ENCODE results near the gene TRABD2B.

The TRABD2B gene

DNA sequence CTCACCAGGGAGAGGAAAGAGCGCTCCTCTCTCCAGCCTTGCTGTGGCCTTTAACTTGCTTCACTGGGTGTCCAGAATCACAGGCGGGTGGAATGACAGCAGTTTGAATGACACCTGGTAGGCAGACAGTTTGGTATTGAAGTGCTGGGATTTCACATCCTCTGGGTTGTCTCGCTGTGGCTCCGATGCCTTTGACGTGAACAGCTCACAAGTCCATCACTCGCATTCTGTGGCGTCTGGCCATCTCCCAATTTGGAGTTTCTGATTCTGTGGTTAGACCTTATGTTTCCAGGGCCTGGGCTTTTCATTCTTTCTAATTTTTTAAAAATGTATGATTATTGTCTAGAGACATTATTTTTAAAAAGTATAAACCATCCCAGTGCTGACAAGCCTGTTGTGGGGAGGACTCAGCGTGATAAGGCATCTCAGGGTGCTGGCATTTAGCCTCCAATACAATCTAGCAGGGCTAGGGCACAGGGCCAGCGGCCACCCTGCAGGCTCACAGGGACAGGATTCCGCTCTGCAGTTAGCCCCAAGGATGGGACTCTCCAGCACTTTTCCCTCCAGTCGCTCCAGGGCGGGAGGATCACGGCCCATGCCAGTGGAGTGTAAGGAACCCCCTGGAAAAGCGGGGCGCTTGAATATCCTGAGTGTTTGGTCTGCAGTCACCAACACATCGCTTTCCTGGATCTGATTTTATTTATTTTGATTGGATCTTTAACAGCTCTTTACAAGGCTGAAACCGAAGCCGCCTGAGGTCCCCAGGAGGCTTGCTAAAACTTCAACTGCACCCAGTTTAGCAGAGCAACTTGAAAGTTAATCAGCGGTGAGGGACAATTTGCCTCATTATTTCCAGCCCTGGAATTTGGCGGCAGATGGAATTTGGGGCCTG is 178.3 kb downstream of the TRABD2B start:
- no peak for DNase-seq

DNA sequence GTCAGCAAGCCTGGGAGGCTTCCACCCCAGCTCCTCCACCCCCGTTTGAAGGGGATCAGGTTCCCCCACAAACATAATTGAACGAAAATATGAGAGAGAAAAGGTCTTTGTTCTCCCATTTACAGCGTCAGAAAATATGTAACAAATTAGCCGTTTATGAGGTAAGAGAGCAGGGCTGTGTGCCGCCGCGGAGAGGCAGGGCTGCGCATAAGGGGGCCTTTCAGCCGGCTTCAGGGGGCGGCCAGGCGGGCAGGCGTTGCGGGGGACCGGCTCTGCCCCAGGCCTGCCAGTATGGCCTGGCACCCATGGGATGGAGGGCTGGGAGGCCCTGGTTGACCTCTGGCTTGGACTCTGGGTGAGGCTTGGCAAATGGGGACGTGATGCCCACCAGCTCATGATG is 179.3 kb downstream of the TRABD2B start:
- no peak for DNase-seq

DNA sequence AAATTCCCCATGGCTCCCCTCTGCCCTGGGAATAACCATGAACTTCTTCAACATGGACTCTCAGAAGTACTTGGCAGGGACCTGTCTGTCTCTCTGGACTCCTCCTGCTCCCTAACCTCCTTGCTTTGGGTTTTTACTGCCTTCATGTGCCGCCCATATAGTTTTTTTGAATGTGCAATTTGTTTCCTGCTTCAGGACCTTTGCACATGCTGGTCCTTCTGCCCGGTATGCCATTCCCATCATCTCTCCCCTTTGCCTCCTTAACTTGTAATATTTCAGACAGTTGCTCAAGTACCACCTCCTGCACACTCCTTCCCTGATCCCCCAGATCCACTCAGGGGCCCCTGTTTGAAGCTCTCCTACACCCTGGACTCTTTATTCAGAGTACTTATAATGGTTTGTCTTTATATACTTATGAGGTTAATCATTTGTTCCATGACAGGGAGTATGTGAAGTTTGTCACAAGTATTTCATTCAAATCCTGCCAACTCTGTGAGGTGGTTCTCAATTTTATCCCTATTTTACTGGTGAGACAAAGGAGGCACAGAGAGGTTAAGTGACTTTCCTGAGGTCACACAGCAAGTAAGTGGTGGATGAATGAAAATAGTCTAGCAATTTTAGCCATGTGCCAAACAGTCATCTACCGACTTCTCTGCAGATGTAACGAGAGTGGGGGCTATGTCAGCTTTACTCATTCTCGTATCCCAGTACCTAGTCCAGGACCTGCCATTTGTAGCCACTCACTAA is 180.7 kb downstream of the TRABD2B start:
- DNase-seq, result no peak

DNA sequence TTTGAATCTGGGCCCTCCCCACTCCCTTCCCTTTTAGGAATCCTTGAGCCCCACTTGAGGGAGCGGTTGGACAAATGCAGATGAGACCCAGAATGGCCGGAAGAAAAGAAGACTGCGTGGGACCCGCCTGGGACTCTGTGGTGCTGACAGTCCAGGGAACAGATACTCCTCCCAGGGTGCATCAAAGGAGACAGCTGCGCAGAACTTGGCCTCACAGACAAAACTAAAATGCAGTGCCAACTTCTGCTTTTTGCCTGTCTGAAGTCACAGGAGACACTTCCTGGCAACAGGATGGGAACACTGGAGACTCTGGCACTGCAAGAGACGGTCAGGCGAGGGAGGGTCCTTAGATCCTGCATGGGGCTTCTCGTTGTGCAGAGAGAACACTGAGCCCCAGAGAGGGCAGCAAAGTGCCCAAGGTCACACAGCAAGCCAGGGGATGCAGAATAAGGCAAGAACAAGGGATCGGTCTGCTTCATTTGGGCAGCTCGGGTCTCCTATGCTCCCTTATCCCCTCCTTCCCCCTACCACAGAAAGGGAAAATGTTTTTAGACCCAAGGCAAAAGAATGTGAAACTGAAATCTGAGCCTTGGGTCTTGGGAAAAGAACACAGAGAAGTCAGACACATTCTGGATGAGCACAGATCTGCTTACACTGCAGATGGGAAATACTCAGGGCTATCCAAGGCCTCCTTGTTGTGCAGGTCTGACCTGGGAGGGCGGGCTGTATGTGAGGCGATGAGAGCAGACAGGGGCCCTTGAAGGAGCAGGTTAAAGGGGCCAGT is 182.4 kb downstream of the TRABD2B start:
- DNase-seq, result no peak

DNA sequence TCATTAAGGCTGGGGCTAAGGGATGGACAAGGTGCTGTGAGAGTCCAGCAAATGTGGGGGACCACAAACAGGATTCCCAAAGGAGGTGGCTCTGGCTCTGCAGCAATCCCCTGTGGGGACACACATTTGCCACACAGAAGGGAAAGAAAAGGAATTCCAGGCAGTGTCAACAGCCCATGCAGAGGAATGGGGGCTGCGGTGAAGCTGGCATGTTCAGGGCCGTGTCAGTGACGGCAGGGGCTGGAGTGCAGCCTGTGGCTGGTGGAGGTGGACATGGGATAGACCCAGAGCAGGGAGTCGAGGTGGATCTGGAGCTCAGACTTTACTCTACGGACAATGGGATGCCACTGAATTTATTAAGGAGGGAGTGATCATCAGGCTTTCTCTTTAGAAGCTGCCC is 183.2 kb downstream of the TRABD2B start:
- no peak for DNase-seq

DNA sequence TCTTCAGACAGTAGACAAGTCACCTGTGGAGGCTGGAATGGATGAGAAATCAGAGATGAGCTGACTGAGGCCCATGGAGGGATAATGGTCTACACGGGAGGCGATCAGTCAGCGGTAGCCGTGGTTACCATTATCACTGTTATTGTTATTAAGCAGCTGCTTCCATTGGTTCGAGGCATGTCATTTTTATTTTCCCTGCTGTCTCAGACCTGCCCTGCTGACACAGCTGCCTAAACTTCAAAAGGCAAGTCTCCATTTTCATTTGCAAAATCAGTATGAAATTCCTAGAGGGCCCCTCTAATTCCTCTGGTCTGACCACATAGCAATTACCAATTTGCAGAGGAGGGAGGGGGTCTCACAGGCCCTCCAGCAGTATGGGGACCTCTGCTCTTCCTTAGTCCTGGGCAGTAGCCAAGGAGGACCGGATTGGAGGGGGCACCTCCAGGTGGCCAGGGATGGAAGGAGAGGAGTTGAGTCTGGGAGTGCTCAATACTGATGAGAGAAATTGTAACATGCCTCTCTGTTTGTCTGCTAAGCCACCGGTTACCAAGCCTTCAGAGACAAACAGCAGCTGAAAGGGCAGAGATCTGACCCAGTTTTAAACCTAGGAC is 184.2 kb downstream of the TRABD2B start:
- no peak for DNase-seq

DNA sequence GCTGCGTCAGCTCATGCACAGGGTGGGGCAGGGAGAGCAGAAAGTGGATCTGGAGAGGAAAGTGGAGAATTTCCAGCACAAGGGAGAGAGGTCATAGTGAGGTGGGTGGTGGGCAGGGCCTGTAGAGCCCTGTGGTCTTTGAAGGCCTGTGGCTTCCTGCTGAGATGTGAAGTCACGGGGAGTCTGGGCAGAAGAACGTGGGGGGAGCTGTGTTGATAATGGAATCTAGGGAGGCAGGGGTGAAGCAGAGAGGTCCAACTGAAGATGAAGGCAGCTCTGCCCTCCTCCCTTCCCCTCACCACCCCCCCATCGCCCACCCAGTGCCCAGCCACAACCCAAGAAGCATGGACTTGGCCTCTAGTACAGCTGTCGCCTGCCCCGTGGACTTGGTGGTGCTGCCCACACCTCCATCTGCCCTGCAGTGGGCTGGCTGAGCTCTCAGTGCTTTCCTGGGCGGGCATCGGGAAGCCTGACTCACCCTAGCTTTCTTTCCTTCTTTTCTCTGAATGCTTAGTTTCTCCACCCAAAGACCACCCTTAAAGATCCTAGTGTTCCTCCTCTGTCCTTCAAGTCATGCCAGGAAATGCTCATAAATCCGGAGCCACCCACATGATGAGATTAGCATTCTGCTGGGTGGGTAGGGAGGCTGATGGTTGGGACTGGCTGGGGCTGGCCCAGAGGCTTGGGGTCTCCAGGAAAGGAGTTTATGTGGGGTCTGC is 186.1 kb downstream of the TRABD2B start:
- DNase-seq, result no peak

DNA sequence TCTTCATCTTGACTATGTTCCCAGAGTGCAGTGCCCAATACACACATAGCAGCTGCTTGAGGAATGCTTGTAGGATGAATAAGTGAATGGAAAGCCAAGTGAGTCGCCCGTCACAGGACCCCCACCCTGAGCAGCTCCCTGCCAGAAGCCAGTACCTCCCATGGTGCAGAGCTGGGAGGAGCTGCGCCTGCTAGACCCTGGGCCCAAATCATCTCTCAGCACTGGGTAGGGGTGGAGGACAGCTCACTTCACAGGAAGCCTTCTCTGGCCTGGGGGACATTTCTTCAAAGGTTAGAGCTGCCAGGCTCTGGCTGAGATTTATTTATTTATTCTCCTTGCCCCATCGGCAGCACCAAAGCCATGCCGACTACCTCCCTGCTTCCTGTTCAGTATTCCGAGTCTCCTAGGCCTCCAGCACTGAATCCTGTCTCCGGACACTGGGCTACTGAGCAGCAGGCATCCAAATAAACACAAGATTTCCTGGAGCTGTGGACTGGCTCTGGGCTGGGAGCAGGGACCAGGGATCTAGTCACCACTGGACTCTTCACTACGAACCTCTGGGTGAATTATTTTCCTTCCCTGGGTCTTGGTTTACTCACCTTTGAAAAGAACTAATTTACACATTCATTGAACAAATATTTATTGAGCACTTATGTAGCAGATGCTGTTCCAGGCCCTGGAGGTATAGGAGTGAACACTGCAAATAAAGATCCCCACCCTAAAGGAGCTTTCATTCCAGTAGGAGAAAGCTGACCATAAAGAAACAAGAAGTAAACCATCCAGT is 187.7 kb downstream of the TRABD2B start:
- no peak for DNase-seq

DNA sequence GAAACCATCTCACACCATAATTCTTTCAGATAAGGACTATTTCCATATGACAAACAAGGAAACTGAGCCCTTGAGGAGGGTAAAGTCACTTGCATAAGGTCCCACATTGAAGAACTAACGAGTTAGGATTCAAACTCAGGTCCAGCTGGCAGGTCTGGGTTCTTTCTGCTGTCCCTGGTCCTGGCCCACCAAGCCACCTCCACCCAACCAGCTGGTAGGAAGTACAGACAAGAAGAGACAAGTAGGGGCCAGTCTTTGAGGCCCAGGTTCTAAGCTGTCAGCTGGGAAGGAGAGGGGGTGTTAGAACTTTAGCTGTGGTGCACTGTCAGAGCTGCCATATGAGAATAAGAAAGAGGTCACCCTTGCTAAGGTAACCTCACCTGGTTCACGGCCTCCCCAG is 188.6 kb downstream of the TRABD2B start:
- DNase-seq, result no peak

DNA sequence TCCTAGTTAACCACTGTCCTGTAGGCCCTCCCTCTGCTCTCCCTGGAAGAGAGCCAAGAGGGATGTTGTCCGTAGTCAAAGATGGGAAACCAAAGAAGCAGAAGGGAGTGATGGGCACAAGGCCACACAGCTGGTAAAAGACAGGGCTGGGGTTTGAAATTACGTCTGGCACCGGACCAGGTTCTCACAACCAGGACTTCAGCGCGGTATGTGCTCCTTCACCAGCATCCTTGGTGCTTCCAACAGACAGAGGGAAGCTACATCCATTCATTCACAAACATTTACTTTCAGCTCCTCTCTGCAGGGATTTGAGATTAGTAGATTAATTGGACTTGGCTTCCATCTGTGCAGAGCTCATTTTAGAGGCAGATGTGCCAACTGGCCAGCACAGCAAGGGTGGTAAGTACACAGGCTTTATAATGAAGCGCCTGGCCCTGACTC is 191.2 kb downstream of the TRABD2B start:
- DNase-seq, result no peak

DNA sequence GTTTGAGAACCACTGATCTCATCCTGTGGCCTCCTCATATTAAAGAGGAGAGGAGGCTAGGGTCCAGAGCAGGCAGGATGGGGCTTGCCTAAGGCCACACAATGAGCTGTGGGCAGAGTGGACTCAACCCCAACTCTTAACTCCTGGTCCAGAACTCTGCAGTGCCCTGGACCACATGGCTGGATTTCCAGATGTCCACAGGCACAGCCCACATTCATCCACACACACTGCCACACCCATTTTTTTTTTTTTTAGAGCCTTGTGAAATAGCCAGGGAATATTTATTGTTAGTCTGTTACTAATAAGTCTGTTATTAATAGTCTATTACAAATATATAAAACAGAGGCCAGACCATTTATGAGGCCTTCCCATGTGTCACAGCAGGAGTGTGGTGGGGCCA is 192.2 kb downstream of the TRABD2B start:
- DNase-seq, result no peak

DNA sequence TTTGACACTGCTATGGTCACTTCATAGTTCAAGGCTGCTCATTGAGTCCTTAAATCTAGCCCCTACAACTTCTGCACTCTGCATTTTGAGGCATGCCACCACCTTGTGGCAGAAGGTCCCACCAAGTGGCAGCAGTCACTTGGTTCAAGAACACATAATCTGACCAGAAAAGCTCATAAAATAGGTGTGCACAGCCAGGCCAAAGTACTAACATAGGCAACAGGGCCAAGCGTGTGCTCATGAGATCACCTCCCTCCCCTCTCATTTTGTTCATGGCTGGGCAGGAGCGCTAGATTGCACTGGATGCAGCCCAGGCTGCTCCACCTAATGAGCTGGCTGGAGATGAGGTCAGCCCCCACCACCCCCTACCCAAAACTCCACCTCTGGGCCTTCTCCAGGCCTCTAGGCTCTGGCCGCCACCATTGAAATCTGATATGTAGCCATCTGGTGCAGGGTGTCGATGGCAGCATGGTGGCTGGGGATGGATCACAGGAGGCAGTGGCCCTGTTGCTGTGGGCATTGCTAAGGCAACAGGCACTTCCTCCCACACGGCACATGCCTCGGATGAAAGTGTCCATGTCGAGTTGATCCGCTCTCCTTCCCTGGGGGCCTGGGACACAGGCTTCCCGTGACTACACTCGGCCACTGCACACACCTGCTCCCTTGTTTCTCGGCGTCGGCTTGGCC is 193.2 kb downstream of the TRABD2B start:
- DNase-seq, result no peak

DNA sequence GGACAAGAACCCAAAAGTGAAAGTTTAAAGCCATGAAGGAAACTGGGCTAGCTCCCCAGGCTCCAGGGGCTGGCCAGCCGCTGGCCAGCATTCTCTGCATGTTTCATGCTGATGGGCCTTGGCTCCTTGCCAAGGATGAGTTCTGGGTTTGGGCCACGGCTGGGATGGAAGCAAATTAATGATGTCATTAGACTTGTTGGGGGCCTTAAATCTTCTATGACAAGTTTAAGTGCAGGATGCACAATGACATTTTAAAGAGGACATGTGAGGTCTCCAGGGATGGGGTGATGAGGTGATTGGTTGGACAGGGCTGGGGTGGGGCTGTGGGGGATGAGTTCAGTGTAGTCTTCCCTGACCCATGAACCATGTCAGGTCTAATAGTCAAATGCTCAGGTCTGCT is 199.6 kb downstream of the TRABD2B start:
- no peak for DNase-seq

DNA sequence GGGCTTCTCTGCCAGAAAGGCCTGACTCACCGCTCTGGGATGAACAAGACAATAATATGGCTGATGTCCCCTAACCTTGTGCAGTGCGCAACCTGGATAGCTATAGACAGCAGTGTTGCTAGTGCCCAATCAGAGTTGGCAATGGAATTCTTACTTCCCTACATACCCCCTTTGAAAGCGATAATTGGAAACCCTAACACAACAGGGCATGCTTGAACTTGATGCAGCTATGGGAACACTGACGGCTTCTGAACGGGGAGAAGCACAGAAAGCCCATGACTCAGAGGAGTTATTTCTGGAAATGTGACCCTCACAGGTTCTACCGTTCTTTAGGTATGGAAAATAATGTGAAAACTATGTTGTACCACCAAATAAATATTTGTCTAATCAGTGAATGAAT is 200.6 kb downstream of the TRABD2B start:
- DNase-seq, result no peak

DNA sequence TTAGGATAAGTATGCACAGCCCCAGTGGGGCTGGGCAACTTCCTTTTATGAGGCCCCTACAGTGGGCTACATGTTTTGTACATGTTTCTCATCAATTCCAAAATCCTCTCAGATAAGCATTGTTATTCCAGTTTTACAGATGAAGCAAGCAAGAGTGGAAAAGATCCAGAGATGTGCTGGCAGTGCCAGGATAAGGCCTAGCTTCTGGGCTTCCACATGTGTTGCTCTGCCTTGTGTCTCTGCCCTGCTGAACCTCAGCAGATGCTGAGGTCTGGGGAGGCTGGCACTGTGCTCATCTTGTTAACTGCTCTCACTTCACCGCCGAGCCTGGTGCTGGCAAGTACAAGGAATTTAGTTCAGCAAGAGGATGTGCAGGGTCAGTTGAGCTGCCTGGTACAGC is 202.1 kb downstream of the TRABD2B start:
- DNase-seq, result no peak

DNA sequence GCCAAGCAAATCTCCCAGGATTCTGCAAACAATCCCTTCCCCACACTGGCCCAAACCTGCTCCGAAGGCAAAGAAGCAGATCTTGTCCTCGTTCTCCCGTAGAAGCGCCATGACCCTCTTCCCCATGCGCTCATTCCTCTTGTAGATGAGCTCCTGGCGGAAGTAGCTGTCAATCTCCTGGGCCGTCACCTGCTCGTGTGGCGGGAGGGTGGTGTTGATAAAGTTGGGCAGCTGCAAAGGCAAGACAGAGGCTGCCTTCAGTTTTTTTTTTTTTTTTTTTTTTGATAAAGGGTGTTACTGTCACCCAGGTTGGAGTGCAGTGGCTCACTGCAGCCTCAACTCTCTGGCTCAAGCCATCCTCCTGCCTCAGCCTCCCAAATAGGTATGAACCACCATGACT is 202.7 kb downstream of the TRABD2B start:
- DNase-seq, result no peak

DNA sequence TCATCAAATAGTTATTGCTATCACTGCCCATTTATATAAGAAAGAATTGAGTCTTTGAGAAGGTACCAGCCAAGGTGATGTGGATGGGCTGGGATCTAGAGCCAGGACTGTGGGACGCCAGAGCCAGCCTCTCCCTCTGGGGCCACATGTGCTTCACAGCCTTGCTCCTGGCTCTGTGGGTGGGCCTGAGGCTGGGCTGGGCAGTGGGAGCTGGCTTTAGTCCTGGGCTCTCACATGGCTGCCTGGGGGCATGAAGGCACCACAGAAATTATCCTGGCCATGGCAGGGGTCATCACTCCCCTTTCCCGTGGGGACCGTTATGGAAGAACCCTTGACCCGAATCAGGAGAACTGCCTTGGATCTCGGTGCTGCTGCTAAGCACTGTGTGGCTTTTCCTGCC is 203.1 kb downstream of the TRABD2B start:
- no peak for DNase-seq

DNA sequence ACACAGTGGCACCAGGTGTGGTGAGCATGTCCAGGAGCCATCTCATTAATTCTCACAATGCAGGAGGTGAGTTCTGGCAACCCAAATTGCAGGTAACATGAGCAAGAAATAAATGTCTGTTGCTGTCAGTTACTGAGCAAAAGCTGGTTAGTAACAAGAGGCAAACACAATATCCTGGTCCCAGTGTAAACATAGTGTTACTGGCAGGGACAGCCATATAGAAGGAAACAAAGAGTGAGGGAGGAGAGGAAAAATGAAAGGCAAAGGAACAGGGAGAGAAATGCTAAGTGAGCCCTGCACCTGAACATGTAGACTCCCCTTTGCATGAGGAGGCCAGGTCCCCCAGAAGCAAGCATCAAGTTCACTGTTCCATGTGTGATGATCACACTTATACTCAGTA is 203.6 kb downstream of the TRABD2B start:
- DNase-seq, result no peak

DNA sequence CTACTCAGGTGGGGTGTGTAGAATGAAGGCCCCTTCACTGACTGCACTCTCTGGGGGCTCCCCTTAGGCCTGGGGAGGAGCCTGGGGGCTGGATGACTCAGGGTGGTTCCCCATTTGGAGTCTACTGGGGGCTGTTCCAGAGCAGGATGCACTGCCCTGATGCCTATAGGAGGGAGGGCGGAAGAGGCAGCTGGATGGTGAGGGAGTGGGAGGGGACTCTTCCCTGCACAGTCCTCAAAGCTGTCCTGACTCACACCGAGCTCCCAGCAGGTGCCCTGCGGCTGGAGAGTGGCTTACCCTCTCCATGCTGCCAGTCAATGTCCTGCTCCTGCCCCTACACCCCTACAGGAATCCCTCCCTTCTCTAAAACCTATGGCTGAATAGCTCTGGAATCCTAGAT is 204.4 kb downstream of the TRABD2B start:
- DNase-seq, result no peak

DNA sequence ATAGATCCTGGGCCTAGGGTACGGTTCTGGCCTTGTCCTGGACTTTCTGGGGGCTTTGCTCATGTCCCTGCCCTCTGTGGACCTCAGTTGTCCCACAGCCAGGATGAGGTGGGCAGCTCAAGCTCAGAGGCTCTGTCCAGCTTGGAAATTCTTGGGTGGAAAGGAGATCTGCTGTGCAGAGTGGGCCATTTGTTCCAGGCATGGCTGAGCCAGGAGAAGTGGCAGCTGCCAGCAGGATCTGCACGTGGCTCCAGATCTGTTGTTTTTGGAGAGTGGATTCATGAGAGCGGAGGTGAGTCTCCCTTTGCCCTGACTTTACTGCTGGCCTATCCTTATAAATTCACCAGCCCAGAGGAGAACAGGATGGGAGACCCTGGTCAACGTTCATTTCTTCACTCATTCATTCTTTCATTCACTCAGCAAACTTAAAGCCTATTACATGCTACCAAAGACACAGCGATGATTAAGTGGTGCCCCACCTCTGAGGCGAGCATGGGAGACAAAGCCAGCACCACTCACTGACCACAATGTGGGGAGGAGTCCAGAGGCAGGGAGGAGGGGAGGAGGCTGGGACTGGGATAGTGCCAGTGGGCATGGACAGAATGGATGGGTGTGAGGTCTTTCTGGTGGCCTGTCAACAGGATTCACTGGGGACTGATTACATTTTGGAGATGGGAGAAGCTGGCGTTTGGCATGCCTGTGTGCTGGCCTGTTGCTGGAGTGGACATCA is 205.1 kb downstream of the TRABD2B start:
- DNase-seq, result no peak
